ENCODE measurements around the gene ZNF182. TPM values are rescaled to one million over a fixed set of nuclear protein-coding genes. Genes with fewer than 3 reads are reported as not detected.
"Not testable (repeated sequence)": the region's sequence is repeated elsewhere in the genome, so short reads cannot be mapped to it uniquely, and the experiment has no call there.

The ZNF182 gene
- total RNA-seq, 2 experiments from 2014 or later, result 9.0 to 10.2 TPM

DNA sequence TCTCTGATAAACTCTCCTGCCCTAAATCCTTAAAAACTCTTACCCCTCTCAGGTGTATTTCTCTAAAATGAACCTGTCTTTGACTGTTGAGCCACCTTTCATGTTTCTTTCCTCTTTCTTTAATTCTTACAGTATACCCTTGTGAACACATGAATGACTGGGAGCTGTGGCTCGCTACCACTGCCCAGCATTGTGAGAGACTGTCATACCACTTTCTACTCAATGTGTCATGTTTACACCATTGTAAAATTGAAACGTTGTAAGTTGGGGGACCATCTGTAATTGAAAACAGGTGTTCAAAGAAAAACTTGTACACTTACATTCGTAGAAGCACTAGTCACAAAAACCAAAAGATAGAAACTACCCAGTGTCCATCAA lies 66.9 kb downstream of the ZNF182 start:
- Mint-ChIP-seq H3K9me3 (ENCODE audit: insufficient read depth) (no peaks in the 10 kb centered on the region), H3K4me1 (ENCODE audit: low read depth) (peaks cover 7% of the 10 kb centered on the region), H3K27me3 (ENCODE audit: low read depth) (no peaks in the 10 kb centered on the region), H3K27ac (peak overlapping the region; percentile 34), H3K36me3 (ENCODE audit: low read depth) (peaks cover 3% of the 10 kb centered on the region), H3K4me3 (peak overlapping the region; percentile 75)
- ATAC-seq, result no peak
- CTCF ChIA-PET, result interaction anchor here (0.6 kb wide), 1 partner anchor 9 kb away, joined by 3 read pairs; no protein-coding TSS in a partner anchor
- POLR2A ChIA-PET, result no interaction called here
- no peak for DNase-seq

DNA sequence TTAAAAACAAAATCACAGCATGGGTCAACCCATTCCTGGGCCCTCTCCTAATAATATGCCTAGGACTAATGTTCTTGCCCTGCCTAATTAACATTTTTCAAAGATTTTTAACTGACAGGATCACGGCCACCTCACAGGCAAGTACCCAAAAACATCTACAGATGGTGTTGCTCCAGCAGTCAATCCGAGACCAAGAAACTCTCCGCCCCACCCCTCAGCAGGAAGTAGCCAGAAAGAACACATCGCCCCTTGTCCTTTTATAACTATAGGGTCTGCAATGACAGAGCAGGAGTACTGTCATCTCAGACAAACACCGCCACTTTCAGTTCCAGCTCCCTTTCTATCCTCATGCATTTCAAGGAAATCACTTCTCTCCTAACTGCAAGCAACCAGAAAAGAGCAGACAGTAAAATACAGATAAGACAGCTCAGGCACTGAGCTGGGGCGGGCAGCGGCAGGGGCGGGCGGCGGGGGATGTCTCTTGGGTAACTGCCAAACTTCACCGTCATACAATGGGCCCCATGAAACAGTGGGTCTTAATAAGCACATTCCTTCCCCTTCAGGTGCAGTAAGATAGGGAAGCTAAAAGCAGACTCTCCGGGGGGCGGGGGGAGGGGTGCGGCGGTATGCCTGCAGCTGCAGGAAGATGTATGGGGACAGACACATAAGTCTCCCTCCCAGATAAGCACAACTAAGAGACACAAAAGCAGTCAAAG lies 67.4 kb downstream of the ZNF182 start:
- Mint-ChIP-seq H3K36me3 (ENCODE audit: low read depth) (peaks cover 3% of the 10 kb centered on the region), H3K27me3 (ENCODE audit: low read depth) (no peaks in the 10 kb centered on the region), H3K9me3 (ENCODE audit: insufficient read depth) (no peaks in the 10 kb centered on the region), H3K4me1 (ENCODE audit: low read depth) (peaks cover 7% of the 10 kb centered on the region), H3K27ac (peak overlapping the region; percentile 63), H3K4me3 (peak overlapping the region; percentile 75)
- no peak for ATAC-seq
- CTCF ChIA-PET, result interaction anchor here (0.6 kb wide), 1 partner anchor 10 kb away, joined by 3 read pairs; no protein-coding TSS in a partner anchor
- DNase-seq, result peak; percentile 20
- POLR2A ChIA-PET, result no interaction called here

DNA sequence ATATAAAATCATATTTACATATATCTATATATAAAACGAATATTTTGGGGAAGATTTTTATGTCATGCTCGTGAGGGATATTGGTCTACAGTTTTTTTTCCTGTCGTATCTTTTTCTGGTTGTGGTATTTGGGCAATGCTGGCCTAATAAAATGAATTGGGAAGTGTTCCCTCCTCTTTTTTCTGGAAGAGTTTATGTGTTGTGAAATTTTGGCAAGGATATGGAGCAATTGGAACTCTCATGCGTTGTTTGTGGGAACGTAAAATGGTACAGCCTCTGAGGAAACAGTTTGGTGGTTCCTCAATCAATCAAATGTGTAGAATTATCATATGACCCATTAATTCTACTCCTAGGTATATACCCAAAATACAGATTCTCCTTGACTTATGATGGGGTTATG lies 69.8 kb downstream of the ZNF182 start:
- CTCF ChIA-PET, result no interaction called here
- DNase-seq (no peak), ATAC-seq (no peak)

DNA sequence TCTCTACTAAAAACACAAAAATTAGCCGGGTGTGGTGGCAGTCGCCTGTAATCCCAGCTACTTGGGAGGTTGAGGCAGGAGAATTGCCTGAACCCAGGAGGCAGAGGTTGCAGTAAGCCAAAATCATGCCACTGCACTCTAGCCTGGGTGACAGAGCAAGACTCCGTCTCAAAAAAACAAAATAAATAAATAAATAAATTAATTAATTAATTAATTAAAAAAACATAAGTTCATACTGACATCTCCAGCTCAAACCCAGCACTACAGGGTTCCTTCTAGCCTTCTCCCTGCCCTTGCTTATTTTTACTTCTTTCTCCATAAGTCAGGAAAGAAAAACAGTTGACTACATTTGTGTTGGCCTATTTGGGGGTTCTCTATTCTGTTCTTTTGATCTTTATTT lies 71.8 kb downstream of the ZNF182 start:
- H3K4me3 Mint-ChIP-seq; H3K27ac Mint-ChIP-seq; H3K36me3 Mint-ChIP-seq (ENCODE audit: low read depth); CTCF ChIA-PET; ATAC-seq; H3K27me3 Mint-ChIP-seq (ENCODE audit: low read depth); POLR2A ChIA-PET; H3K4me1 Mint-ChIP-seq (ENCODE audit: low read depth); DNase-seq; H3K9me3 Mint-ChIP-seq (ENCODE audit: insufficient read depth): not testable (repeated sequence)

More for the DNA sequence above, 69.8 kb downstream of the ZNF182 start:
- no peaks in the 10 kb centered on the region for H3K9me3 Mint-ChIP-seq (ENCODE audit: insufficient read depth)
- H3K36me3 Mint-ChIP-seq (ENCODE audit: low read depth), result peaks cover 3% of the 10 kb centered on the region
- H3K27me3 Mint-ChIP-seq (ENCODE audit: low read depth), result no peaks in the 10 kb centered on the region
- no peak overlapping the region for H3K4me3 Mint-ChIP-seq
- H3K27ac Mint-ChIP-seq, result no peak overlapping the region
- H3K4me1 Mint-ChIP-seq (ENCODE audit: low read depth), result peaks cover 7% of the 10 kb centered on the region
- POLR2A ChIA-PET, result no interaction called here

DNA sequence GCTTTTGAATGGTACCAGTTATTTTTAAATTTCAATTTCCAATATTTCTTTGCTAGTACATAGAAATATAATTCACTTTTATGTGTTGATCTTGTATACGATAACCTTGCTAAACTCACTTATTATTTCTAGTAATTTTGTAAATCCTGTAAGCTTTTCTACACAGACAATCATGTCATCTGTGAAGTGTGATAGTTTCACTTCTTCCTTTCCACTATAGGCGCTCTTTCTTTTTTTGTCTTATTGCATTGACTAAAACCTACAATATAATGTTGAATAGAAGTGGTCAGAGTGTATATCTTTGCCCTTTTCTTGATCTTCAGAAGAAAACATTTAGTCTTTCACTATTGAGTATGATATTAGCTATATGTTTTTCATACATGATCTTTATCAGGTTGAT lies 76.6 kb downstream of the ZNF182 start:
- DNase-seq (no peak), ATAC-seq (no peak)
- no peaks in the 10 kb centered on the region for H3K4me1 Mint-ChIP-seq (ENCODE audit: low read depth)
- H3K27ac Mint-ChIP-seq, result no peak overlapping the region
- ChIA-PET CTCF (no interaction called here), POLR2A (no interaction called here)
- H3K36me3 Mint-ChIP-seq (ENCODE audit: low read depth), result peaks cover 1% of the 10 kb centered on the region
- H3K9me3 Mint-ChIP-seq (ENCODE audit: insufficient read depth), result no peaks in the 10 kb centered on the region
- H3K4me3 Mint-ChIP-seq, result no peak overlapping the region
- no peaks in the 10 kb centered on the region for H3K27me3 Mint-ChIP-seq (ENCODE audit: low read depth)

Other genes with a start within 250 kb of the ZNF182 start
- gene ZNF81, start 167.1 kb downstream of the ZNF182 start, total RNA-seq, result 10 to 100 TPM in 1 of 2 experiments, 1 to 10 TPM in 1; 9.4 to 10.4 TPM
- not detected for gene SPACA5, start 3.0 kb upstream of the ZNF182 start, total RNA-seq
- gene ZNF630, start 67.7 kb upstream of the ZNF182 start, total RNA-seq, result 1 to 10 TPM in 1 of 2 experiments, under 1 TPM in 1; 0.99 to 1.6 TPM
- gene SPACA5B, start 126.6 kb upstream of the ZNF182 start, total RNA-seq, result not detected
- gene SSX5, start 192.8 kb upstream of the ZNF182 start, total RNA-seq, result not detected

Data from activated CD8-positive, alpha-beta T cell treated with anti-CD3 and anti-CD28 coated beads, Interleukin-2, amount 10 ng/mL, durations not matched to agents 7 days and 5 days (primary cell).